Ovary (tissue), 9 donors: ENCODE results near the gene BEST2. TPM values are rescaled to one million over a fixed set of nuclear protein-coding genes. Genes with fewer than 3 reads are reported as not detected.

ENCODE experiments used
- DNase-seq, 5 donors: peaks; one replicate each; pipeline ENCODE4 v3.0.0-alpha.2; 2019 to 2020
- H3K27ac ChIP-seq, 2 donors: fragments of 200-600 bp; one replicate each; pipeline versions ENCODE4 v1.5.1 to v1.8.0; 2019 to 2022
- H3K27me3 ChIP-seq: fragments of 200-600 bp; one replicate; pipeline ENCODE4 v1.8.0; 2022
- H3K36me3 ChIP-seq: fragments of 200-600 bp; sonication (generic); one replicate; pipeline ENCODE4 v1.5.1; 2019
- H3K4me1 ChIP-seq: one replicate; pipeline ENCODE4 v1.8.1; 2013; ENCODE audit warnings: mild to moderate bottlenecking, moderate library complexity; ENCODE audit not compliant: insufficient read depth
- H3K4me3 ChIP-seq: fragments of 200-600 bp; sonication (generic); one replicate; pipeline ENCODE4 v1.5.1; 2017
- H3K9me3 ChIP-seq, 2 donors: fragments of 200-600 bp in 1 of 2; sonication (generic) in 1 of 2; one replicate each; pipeline versions ENCODE4 v1.5.1 to v1.8.1; 2013 to 2019; ENCODE audit warnings: mild to moderate bottlenecking in 1 of 2, moderate library complexity in 1 of 2
- CTCF ChIP-seq, 3 donors: fragments of 450-650 bp in 2 of 3; fragments of 200-600 bp in 1 of 3; IDR thresholded peaks; one replicate each; pipeline versions ENCODE4 v1.5.1 to v1.8.0; 2016 to 2022; ENCODE audit warnings: antibody characterized with exemption in 3 of 3, mild to moderate bottlenecking in 1 of 3
- EP300 ChIP-seq: sonication (generic); formaldehyde crosslinking; IDR thresholded peaks from one replicate; pipeline ENCODE4 v1.6.1; 2017; ENCODE audit warnings: antibody characterized with exemption
- POLR2A ChIP-seq: fragments of 450-650 bp; IDR thresholded peaks from one replicate; pipeline ENCODE4 v1.6.1; 2017; ENCODE audit warnings: antibody characterized with exemption, mild to moderate bottlenecking, moderate library complexity
- WGBS, 3 donors: extraction: QIAGEN DNeasy Blood & Tissue Kit in 1 of 3; methylation state at CpG; one replicate each; pipeline versions ENCODE4 v1.1.5 to v1.1.7; 2013 to 2017; 5-methylcytosine and 5-hydroxymethylcytosine counted together
- intact Hi-C, 4 donors: fragments of 100-400 bp; cut with DNase I; formaldehyde crosslinking; loops; one replicate each; pipeline versions ENCODE4 v1.11.0 to v1.15.1; 2022 to 2023
- polyA plus RNA-seq, 2 donors: library from polyadenylated mRNA; stranded (reverse); fragments of 200-250 nt in 1 of 2; fragments of 350-450 nt in 1 of 2; fragmentation: Illumina TruSeq in 1 of 2; extraction: RNeasy Lipid Tissue Mini Kit (QIAGEN cat#74804) in 1 of 2; gene quantifications; one replicate each; pipeline ENCODE4 v1.2.3, GENCODE V29; 2013 to 2014
- total RNA-seq, 7 donors: library from RNA; depleted of rRNA in 2 of 7; stranded (reverse); fragments of >200 nt in 2 of 7; fragmentation: NEBNext Ultra II Directional in 3 of 7; extraction: Animal tissue kit (Norgen Biotek cat#: 25700) in 3 of 7; gene quantifications; one replicate each; pipeline versions ENCODE4 v1.1.0 to v1.2.4, GENCODE V29; 2016 to 2023
- donor health status: DM: no; HTN: no; CAD: no; lungs with moderate emphysema.
- donor health status: DM: no; HTN: no; CAD: no.
- donor health status: Bipolar disorder and iron deficiency.
- donor health status: DM: yes; HTN: yes; CAD: no.
- donor health status: DM: no; HTN: no; CAD: no.
- donor health status: DM: yes; HTN: yes; CAD: no.

The BEST2 gene
- total and polyA plus RNA-seq, 9 donors: not detected

DNA sequence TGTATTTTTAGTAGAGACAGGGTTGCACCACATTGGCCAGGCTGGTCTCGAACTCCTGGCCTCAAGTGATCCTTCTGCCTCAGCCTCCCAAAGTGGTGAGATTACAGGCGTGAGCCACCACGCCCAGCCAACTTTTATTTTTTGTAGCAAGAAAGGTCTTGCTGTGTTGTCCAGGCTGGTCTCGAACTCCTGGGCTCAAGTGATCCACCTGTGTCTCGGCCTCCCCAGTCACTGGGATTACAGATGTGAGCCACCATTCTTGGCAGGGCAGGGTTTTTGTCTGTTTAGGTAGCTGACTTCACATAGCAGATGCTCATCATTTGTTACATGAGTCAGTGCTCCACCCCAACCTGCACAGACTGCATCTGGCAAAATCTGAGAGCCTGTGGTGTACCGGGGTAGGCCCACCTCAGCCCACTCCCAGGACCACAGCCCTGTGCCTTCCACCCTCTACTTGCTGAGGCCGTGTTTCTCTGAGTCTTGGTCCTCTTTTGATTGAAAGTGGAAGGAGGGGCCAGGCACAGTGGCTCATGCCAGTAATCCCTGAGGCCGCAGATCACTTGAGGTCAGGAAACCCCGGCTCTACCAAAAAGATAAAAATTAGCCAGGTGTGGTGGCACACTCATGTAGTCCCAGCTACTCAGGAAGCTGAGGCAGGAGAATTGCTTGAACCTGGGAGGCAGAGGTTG is 23.7 kb upstream of the BEST2 start:
- DNase-seq: no peak
- no peaks in the 10 kb centered on the region for H3K27me3 ChIP-seq
- intact Hi-C loops: no loop called here
- no peak overlapping the region for H3K4me3 ChIP-seq
- H3K9me3 ChIP-seq: no peaks in the 10 kb centered on the region
- TF ChIP-seq CTCF (IDR thresholded peaks at IDR 0.05) (no peak), EP300 (no peak), POLR2A (no peak)
- peaks cover 7% of the 10 kb centered on the region for H3K4me1 ChIP-seq
- no peak overlapping the region for H3K27ac ChIP-seq
- 90 to 96% (median 92%) methylated on average over 9 of the region's 9 CpGs for WGBS, 3 donors
- no peaks in the 10 kb centered on the region for H3K36me3 ChIP-seq

GRCh38 chr19:12730064-12730463 is 21.5 kb upstream of the BEST2 start:
- H3K27ac ChIP-seq: no peak overlapping the region
- no peaks in the 10 kb centered on the region for H3K36me3 ChIP-seq
- 64 to 81% (median 65%) methylated on average over 3 of the region's 3 CpGs for WGBS, 3 donors
- no peaks in the 10 kb centered on the region for H3K9me3 ChIP-seq
- no peak for DNase-seq
- H3K27me3 ChIP-seq: no peaks in the 10 kb centered on the region
- peaks cover 11% of the 10 kb centered on the region for H3K4me1 ChIP-seq
- intact Hi-C loops: no loop called here
- H3K4me3 ChIP-seq: no peak overlapping the region
- TF ChIP-seq EP300 (no peak), CTCF (IDR thresholded peaks at IDR 0.05) (no peak), POLR2A (no peak)

- no peak overlapping the region for H3K27ac ChIP-seq
- H3K27me3 ChIP-seq: no peaks in the 10 kb centered on the region
- H3K4me3 ChIP-seq: no peak overlapping the region
- TF ChIP-seq EP300: no peak
- no peak for TF ChIP-seq CTCF (IDR thresholded peaks at IDR 0.05)
- TF ChIP-seq POLR2A: no peak
- H3K9me3 ChIP-seq: no peaks in the 10 kb centered on the region
- no peak for DNase-seq
- H3K36me3 ChIP-seq: no peaks in the 10 kb centered on the region
- H3K4me1 ChIP-seq: peaks cover 11% of the 10 kb centered on the region
- WGBS, 3 donors: 84 to 88% (median 88%) methylated on average over 23 to 24 of the region's 24 CpGs
- intact Hi-C loops: no loop called here
These were observed 20.3 kb upstream of the BEST2 start for GRCh38 chr19:12731337-12731736.

GRCh38 chr19:12733369-12734214 is 18.0 kb upstream of the BEST2 start:
- no peaks in the 10 kb centered on the region for H3K9me3 ChIP-seq
- H3K4me3 ChIP-seq: peak overlapping the region; percentile 78
- no peaks in the 10 kb centered on the region for H3K27me3 ChIP-seq
- H3K4me1 ChIP-seq: peaks cover 17% of the 10 kb centered on the region
- H3K27ac ChIP-seq: peak overlapping the region; percentile 66 to 88
- 1 to 2% (median 2%) methylated on average over 15 of the region's 15 CpGs for WGBS, 3 donors
- no peak for TF ChIP-seq EP300
- no peak for TF ChIP-seq POLR2A
- no peak for TF ChIP-seq CTCF (IDR thresholded peaks at IDR 0.05)
- H3K36me3 ChIP-seq: no peaks in the 10 kb centered on the region
- intact Hi-C loops: no loop called here
- DNase-seq: no peak
